ENCODE data around the gene ZDHHC3.

ZDHHC3 gene

DNA sequence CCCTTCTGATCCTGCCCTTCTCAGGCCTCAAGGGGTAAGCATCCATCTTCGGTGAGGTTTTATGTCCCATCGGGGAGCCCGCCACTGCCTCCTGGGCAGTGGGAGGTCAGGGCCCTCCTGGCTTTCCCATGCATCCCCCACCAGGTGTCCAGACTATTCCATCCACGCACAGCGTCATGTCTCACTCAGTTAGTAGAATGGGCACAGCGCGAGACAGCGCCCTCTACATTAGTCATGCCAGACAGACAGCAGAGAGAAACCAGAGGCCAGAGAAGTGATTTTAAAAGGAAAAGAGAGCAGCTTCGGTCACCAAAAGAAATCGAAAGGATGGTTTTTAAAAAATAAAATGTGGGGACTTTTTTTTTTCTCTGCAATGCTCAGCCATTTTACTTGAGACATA is 49.8 kb downstream of the ZDHHC3 start:
- no peak for DNase-seq

GRCh38 chr3:44924457-44925084 is 51.4 kb downstream of the ZDHHC3 start:
- no peak for DNase-seq

DNA sequence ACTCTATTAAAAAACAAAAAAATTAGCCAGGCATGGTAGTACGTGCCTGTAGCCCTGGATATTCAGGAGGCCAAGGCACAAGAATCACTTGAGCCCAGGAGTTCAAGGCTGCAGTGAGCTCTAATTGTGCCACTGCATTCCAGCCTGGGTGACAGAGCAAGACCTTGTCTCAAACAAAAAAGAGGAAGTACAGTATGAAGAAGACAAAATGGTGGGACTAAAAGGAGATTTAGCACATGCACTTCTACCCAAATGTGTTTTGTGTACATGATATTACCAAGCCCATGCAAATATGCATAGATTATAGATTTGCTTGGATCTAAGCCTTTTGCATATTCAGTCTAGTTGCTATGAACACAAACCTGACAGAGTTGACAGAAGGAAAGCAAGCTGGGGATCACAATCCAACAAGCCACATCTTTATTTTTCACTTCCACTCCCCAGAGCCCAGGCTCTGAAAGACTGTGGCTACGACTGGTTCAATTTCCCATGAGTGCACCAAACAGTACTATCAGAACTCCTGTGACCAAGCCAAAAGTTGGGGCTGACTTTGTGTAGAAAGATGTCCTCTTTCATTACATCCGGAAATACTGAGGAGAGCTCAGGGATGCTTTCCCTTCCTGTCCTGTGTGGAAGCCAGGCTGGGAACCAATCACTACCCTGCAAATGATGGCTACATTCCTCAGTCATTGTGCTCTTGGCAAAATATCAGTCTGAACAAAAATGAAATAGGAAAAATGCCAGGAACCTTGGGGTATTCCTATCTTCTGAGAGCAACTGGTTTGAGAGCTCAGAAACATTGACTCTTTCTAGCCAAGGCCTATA is 52.1 kb downstream of the ZDHHC3 start:
- DNase-seq, result no peak

- no peak for DNase-seq
Measured at GRCh38 chr3:44920081-44920480, 55.9 kb downstream of the ZDHHC3 start.

DNA sequence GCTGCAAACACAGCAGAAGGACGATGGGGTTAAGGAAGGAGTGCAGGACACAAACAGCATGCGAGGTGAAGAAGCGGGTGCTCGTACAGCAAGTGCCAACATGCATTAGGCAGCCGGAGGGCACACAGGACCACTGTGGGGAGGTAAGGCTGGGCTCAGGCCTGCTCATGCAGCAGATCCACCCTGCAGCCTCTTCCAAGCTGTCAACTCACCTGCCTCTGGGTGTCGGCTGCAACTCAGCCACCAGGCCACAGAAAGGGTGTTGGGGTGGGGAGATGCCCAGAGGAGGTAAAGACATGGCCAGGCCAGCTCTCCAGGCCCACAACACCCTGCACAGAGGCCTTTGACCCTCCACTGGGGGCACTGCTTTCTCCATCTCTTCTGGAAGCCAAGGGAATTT is 57.4 kb downstream of the ZDHHC3 start:
- no peak for DNase-seq

GRCh38 chr3:44918087-44918486 is 57.9 kb downstream of the ZDHHC3 start:
- DNase-seq, result no peak

GRCh38 chr3:44915702-44916438 is 60.1 kb downstream of the ZDHHC3 start:
- no peak for DNase-seq

GRCh38 chr3:44914936-44915335 is 61.0 kb downstream of the ZDHHC3 start:
- no peak for DNase-seq

GRCh38 chr3:44913868-44914468 is 62.0 kb downstream of the ZDHHC3 start:
- DNase-seq, result peak; percentile 65

DNA sequence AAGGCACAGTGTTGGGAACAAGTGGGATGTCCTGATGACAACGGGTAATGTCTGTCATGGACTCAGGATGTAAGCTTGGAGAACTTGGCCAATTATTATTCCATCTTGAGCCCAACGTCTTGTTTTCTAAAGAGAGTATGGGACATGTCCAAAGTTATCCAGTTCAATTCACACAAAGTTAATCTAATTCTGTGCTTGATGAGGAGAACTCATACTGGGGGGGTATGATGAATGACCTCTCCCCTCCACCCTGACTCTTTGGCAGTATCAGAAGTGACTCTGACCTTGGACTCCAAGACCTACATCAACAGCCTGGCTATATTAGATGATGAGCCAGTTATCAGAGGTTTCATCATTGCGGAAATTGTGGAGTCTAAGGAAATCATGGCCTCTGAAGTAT is 65.3 kb downstream of the ZDHHC3 start:
- DNase-seq, result no peak

DNA sequence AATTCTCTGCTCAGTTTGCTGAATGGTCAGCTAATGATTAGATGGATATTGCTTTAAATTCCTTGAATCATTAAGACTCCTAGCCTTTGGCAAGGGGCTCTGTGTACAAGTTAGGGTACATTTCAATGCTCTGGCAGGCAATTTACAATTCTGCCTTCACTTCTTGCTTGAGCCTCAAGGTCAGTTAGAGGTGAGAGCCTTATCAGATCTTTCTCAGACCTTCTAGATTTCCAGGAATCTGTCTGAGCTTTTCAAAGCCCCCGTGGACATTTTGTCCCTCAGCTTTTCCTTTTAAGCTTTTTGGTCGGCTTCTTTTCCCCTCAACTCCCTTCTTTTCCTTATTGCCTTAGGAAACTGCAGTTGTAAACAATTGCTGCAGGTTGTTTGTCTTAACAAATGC is 66.9 kb downstream of the ZDHHC3 start:
- DNase-seq, result no peak

DNA sequence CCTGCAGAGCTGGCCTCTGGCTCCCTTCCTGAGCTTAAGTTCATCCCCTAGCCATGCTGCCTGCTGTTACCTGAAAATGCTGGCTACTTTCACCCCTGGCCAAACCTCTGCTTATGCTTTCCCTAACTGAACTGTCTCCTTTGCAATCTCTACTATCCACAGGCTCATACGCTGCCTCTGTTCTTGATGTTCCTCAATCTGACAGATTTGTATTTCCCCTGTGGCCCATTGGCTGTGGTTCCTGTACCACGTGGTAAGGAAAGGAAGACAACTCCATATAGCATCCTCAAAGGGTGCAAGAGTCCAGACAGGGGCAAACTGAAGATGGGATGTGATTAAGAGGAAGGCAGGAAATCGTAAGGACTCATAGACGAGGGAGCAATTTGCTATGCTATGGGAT is 68.4 kb downstream of the ZDHHC3 start:
- DNase-seq, result no peak

DNA sequence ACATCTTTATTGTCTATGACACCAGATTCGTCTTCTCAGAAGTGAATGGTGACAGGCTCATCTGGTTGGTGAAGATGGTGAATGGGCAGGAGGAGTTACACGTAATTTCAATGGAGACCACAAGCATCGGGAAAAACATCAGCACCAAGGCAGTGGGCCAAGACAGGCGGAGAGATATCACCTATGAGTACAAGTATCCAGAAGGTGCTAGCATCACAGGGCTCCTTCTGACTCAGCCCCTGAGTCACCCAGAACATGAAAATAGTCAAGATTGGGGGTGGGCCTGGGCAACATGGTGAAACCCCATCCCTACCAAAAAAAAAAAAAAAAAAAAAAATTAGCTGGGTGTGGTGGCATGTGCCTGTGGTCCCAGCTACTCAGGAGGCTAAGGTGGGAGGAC is 69.0 kb downstream of the ZDHHC3 start:
- no peak for DNase-seq

DNA sequence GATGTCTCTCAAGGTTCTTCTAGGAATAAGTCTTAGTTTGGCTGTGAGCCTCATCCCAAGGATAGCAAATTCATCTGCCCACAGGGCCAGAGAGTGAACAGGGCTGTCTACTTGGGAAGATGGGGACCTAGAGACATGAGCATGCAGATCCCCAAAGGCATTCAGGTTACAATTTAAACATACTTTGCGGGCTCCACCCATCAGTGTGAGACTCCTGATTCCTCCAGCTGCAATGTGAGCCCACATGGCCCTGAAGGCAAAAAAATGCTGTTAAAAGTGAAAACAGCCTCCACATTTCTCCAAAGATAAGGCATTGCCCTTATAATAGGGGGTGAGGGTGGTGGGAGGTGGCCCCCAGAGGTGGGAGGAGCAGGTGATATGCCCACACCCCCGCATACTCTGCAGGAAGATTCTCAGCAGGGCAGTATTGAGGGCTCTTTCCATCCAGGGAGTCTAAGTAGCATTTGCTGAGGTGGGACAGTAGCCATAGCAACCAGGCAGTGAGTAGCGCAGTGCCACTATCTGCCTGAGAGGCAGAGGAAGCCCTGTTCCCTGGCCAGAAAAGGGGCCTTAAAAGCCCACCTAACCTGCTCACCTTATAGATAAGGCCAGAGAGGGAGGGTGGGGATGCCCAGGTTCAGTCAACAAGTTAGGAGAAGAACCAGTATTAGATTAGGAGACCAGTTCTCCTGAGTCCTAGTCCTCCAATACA is 70.4 kb downstream of the ZDHHC3 start:
- no peak for DNase-seq

DNA sequence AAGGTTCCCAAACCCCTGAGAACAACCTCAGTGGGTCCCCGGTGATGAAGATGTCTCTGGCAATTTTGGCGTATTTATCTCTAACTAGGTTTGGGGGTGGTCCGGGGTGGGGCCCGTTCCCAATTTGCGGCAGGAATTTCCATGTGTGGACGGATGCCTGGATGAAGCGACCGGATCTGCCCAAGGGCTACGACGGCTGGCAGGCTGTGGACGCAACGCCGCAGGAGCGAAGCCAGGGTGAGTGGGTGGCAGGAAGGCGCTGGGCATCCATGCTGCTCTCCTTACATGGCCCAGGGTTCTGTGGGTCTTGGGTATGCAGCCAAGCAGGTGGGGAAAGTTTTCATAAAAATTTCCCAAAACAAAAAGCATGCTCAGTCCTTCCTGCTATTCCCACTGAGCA is 72.2 kb downstream of the ZDHHC3 start:
- no peak for DNase-seq

DNA sequence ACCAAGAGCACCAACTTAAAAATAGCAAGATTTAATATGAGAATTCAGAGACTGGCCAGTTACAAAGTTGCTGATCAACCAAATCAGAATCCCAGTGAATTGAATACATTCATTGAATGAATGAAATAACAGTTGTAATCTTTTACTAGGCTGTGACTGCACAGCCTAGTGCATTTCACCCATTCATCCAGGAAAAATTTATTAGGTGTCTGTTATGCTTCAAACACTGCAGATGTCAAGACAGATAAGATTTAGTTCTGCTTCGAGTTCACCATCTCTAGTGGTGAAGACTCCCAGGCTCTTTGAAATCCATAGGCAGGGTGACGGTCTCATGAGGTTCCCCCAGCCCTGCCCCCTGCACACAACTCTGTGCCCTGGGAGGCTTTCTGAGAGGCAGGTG is 72.7 kb downstream of the ZDHHC3 start:
- no peak for DNase-seq

GRCh38 chr3:44902628-44903027 is 73.3 kb downstream of the ZDHHC3 start:
- DNase-seq, result no peak

- no peak for DNase-seq
Measured at GRCh38 chr3:44899683-44900367, 76.1 kb downstream of the ZDHHC3 start.

- DNase-seq, result no peak
Measured at GRCh38 chr3:44896440-44896839, 79.5 kb downstream of the ZDHHC3 start.

GRCh38 chr3:44894485-44894884 is 81.5 kb downstream of the ZDHHC3 start:
- DNase-seq, result no peak

GRCh38 chr3:44893097-44893496 is 82.9 kb downstream of the ZDHHC3 start:
- DNase-seq, result no peak

DNA sequence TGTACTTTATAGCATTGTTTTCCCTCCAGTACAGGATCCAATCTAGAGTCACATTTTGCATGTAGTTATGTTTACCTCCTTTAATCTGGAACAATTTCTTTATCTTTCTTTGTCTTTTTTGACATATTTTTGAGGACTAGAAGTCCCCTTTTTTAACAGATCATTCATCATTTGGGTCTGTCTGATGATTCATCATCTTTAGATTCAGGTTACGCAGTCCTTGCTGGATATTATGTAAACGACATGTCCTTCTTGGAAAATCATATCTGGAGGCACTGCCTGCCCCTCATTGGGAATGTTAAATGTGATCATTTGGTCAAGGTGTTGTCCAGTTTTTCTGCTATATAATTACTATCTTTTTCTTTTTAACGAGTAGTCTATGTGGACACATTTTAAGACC is 83.3 kb downstream of the ZDHHC3 start:
- DNase-seq, result no peak
